ENCODE results near the gene FGFBP1. TPM values are rescaled to one million over a fixed set of nuclear protein-coding genes. Genes with fewer than 3 reads are reported as not detected.
"Not testable (repeated sequence)": the region's sequence is repeated elsewhere in the genome, so short reads cannot be mapped to it uniquely, and the experiment has no call there.

FGFBP1 gene
- total RNA-seq, 1 experiment from 2014 or later, result 13.8 TPM

DNA sequence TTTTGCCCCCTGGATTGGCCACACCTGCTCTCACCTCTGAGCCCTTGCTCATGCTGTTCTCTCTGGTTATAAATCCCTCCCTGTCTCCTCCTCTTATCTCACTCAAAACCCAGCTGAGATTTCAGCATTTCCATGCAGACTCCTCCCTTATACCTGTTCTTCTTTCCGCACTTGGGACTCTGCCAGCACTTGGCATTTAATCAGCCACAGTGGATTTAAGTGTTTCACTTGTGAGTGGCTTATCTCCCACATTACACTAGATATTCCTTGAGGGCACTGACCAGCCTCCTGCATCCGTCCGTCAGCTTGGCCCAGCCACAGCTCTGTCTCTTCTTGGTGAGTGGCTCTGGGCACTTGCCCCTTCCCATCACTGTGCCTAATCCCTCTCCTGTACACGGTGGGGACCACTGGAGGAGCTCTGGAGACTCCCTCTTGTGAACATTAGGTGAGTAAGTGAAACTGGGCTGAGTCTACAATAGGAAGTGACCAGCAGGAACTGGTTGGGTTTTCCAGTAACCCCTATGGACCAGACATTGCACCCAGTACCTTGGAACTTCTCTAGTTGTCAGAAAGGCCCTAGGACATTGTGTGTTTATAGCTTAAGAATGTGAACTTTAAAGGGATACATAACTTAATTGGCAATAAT lies 19.9 kb downstream of the FGFBP1 start:
- DNase-seq (ENCODE audit: unreplicated experiment), result peak; percentile 84
- intact Hi-C loops (cut with micrococcal nuclease), result no loop called here
- CTCF ChIA-PET, result interaction anchor here (0.5 to 1.2 kb wide), 7 partner anchors 12 to 1998 kb away, joined by 3 to 8 read pairs (median 3); no protein-coding TSS in a partner anchor
- Mint-ChIP-seq H3K4me3 (ENCODE audit: unreplicated experiment) (peak overlapping the region; percentile 8), H3K9me3 (ENCODE audit: unreplicated experiment) (peaks cover 9% of the 10 kb centered on the region), H3K36me3 (ENCODE audit: insufficient read depth, unreplicated experiment) (peaks cover 7% of the 10 kb centered on the region), H3K27me3 (ENCODE audit: insufficient read depth, unreplicated experiment) (no peaks in the 10 kb centered on the region), H3K27ac (ENCODE audit: low read depth, unreplicated experiment) (peak overlapping the region; percentile 13), H3K4me1 (ENCODE audit: insufficient read depth, unreplicated experiment) (peaks cover 59% of the 10 kb centered on the region)
- BruUV-seq (replicated peaks), result no TSS peak
- TF ChIP-seq, protein P1, sequence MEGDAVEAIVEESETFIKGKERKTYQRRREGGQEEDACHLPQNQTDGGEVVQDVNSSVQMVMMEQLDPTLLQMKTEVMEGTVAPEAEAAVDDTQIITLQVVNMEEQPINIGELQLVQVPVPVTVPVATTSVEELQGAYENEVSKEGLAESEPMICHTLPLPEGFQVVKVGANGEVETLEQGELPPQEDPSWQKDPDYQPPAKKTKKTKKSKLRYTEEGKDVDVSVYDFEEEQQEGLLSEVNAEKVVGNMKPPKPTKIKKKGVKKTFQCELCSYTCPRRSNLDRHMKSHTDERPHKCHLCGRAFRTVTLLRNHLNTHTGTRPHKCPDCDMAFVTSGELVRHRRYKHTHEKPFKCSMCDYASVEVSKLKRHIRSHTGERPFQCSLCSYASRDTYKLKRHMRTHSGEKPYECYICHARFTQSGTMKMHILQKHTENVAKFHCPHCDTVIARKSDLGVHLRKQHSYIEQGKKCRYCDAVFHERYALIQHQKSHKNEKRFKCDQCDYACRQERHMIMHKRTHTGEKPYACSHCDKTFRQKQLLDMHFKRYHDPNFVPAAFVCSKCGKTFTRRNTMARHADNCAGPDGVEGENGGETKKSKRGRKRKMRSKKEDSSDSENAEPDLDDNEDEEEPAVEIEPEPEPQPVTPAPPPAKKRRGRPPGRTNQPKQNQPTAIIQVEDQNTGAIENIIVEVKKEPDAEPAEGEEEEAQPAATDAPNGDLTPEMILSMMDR (IDR thresholded peaks at IDR 0.05; ENCODE audit: unreplicated experiment), result no peak
- POLR2A ChIA-PET, result interaction anchor here (0.9 to 2.9 kb wide), 3 partner anchors 13 to 449 kb away, joined by 4 to 14 read pairs (median 6); partner anchors contain the start of genes CC2D2A and FGFBP1

DNA sequence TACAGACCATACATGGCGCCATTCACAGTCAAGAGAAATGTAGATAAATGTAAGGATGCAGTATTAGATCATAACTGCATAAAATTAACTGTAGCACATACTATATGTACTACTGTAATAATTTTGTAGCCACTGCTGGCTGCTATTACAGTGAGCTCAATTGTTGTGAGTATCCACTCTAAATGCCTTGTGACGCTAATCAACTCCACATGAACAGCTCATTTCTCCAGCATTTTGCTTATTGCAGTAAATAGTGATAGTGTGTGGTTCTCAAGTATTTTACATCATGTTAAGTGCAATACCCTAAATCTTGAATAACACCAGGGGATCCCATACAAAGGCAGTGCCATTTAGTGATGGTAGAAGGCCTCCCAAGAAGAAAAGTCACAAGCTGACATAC lies 21.2 kb downstream of the FGFBP1 start:
- intact Hi-C loops (cut with micrococcal nuclease), result no loop called here
- peaks cover 63% of the 10 kb centered on the region for H3K4me1 Mint-ChIP-seq (ENCODE audit: insufficient read depth, unreplicated experiment)
- no peak for DNase-seq (ENCODE audit: unreplicated experiment)
- H3K9me3 Mint-ChIP-seq (ENCODE audit: unreplicated experiment), result peaks cover 9% of the 10 kb centered on the region
- H3K27ac Mint-ChIP-seq (ENCODE audit: low read depth, unreplicated experiment), result no peak overlapping the region
- ChIA-PET CTCF (interaction anchor here (0.8 to 1.1 kb wide), 3 partner anchors 14 to 39 kb away, joined by 3 read pairs; no protein-coding TSS in a partner anchor), POLR2A (interaction anchor here (0.7 to 2.9 kb wide), 3 partner anchors 11 to 20 kb away, joined by 4 to 14 read pairs (median 6); partner anchors contain the start of gene FGFBP1)
- TF ChIP-seq, protein P1 (IDR thresholded peaks at IDR 0.05; ENCODE audit: unreplicated experiment), result no peak
- no peak overlapping the region for H3K4me3 Mint-ChIP-seq (ENCODE audit: unreplicated experiment)
- H3K36me3 Mint-ChIP-seq (ENCODE audit: insufficient read depth, unreplicated experiment), result peaks cover 7% of the 10 kb centered on the region
- no TSS peak for BruUV-seq (replicated peaks)
- H3K27me3 Mint-ChIP-seq (ENCODE audit: insufficient read depth, unreplicated experiment), result no peaks in the 10 kb centered on the region

DNA sequence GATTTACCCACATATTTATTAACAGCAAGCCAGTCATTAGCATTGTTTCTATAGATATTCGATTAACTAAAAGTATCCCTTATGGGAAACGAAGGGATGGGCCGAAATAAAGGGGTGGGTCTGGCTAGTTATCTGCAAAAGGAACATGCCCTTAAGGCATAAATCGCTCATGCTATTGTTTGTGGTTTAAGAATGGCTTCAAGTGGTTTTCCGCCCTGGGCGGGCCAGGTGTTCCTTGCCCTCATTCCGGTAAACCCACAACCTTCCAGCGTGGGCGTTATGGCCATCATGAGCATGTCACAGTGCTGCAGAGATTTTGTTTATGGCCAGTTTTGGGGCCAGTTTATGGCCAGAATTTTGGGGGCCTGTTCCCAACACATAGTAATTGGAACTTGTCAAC lies 22.2 kb downstream of the FGFBP1 start:
- H3K27ac Mint-ChIP-seq (ENCODE audit: low read depth, unreplicated experiment), result peak overlapping the region; percentile 27
- H3K9me3 Mint-ChIP-seq (ENCODE audit: unreplicated experiment); intact Hi-C loops (cut with micrococcal nuclease); H3K27me3 Mint-ChIP-seq (ENCODE audit: insufficient read depth, unreplicated experiment); H3K36me3 Mint-ChIP-seq (ENCODE audit: insufficient read depth, unreplicated experiment); BruUV-seq (replicated peaks); H3K4me3 Mint-ChIP-seq (ENCODE audit: unreplicated experiment); DNase-seq (ENCODE audit: unreplicated experiment): not testable (repeated sequence)
- CTCF ChIA-PET, result interaction anchor here (0.6 to 2.0 kb wide), 3 partner anchors 15 to 107 kb away, joined by 3 to 9 read pairs (median 3); no protein-coding TSS in a partner anchor
- POLR2A ChIA-PET, result interaction anchor here (0.7 kb wide), 1 partner anchor 10 kb away, joined by 3 read pairs; no protein-coding TSS in a partner anchor
- H3K4me1 Mint-ChIP-seq (ENCODE audit: insufficient read depth, unreplicated experiment), result peaks cover 61% of the 10 kb centered on the region

DNA sequence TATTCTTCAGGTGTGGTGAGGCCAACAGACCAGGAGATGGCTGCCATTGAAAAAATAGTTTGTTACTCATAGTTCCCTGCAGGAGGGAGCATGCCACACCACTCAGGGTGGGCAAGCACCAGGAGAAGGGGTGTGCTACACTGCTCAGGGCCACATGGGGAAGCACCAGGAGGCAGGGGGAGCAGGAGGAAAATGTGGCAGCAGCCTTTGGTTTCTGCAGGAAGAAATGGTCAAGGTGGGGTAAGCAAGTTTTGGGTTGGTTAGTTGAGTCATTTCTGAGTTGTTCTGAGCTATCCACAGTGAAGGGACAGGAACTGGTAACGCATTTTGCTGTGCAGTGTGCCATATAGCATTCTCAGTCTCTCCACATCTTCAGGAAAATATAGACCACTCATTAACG lies 23.8 kb downstream of the FGFBP1 start:
- Mint-ChIP-seq H3K36me3 (ENCODE audit: insufficient read depth, unreplicated experiment) (peaks cover 7% of the 10 kb centered on the region), H3K27me3 (ENCODE audit: insufficient read depth, unreplicated experiment) (no peaks in the 10 kb centered on the region), H3K4me3 (ENCODE audit: unreplicated experiment) (no peak overlapping the region), H3K9me3 (ENCODE audit: unreplicated experiment) (peaks cover 9% of the 10 kb centered on the region), H3K27ac (ENCODE audit: low read depth, unreplicated experiment) (peak overlapping the region; percentile 67), H3K4me1 (ENCODE audit: insufficient read depth, unreplicated experiment) (peaks cover 57% of the 10 kb centered on the region)
- no TSS peak for BruUV-seq (replicated peaks)
- DNase-seq (ENCODE audit: unreplicated experiment), result no peak
- intact Hi-C loops (cut with micrococcal nuclease), result no loop called here
- ChIA-PET CTCF (interaction anchor here (1.0 to 2.0 kb wide), 2 partner anchors 32 to 42 kb away, joined by 3 to 9 read pairs; no protein-coding TSS in a partner anchor), POLR2A (no interaction called here)
- TF ChIP-seq, protein P1 (IDR thresholded peaks at IDR 0.05; ENCODE audit: unreplicated experiment), result no peak
